Measurements from ENCODE around the gene SGCA. TPM values are rescaled to one million over a fixed set of nuclear protein-coding genes. Genes with fewer than 3 reads are reported as not detected.

SGCA gene
- total and polyA plus RNA-seq, 4 donors = 0.31 to 1.3 (median 1.2) TPM; not detected in 1

GRCh38 chr17:50130559-50131305, 35.1 kb upstream of the SGCA start:
- TF ChIP-seq HNF4G (IDR thresholded peaks at IDR 0.05) (no peak), FOXA2 (IDR thresholded peaks at IDR 0.05) (no peak), GABPA (IDR thresholded peaks at IDR 0.05 in 1 of 2, conservative IDR thresholded peaks at IDR 0.05 in 1 of 2) (no peak), HNF4A (conservative IDR thresholded peaks at IDR 0.05) (no peak), TAF1 (conservative IDR thresholded peaks at IDR 0.05) (no peak)
- Histone ChIP-seq H3K9me3 (ENCODE audit: control insufficient read depth in 4 of 4, low read length in 3 of 4) (no peaks in the 10 kb centered on the region), H3K4me1 (ENCODE audit: control insufficient read depth in 4 of 4, insufficient read depth in 4 of 4, low read length in 3 of 4) (peaks cover 0 to 5% (median 3%) of the 10 kb centered on the region in 4 donors), H3K9ac (ENCODE audit: low read depth in 1 of 2, low read length in 2 of 2) (no peak overlapping the region), H3K36me3 (ENCODE audit: control insufficient read depth in 4 of 4, insufficient read depth in 3 of 4, low read depth in 1 of 4, low read length in 3 of 4) (peaks cover 0 to 5% (median 2%) of the 10 kb centered on the region in 4 donors), H3K27me3 (ENCODE audit: control insufficient read depth in 4 of 4, insufficient read depth in 4 of 4, low read length in 3 of 4) (peaks cover 0 to 6% (median 0%) of the 10 kb centered on the region in 4 donors), H3K4me3 (ENCODE audit: low read depth in 1 of 3, low read length in 3 of 3) (no peak overlapping the region), H3K27ac (ENCODE audit: low read depth in 1 of 2, low read length in 2 of 2) (no peak overlapping the region)
- 55% methylated on average over 19 of the region's 19 CpGs for WGBS
- DNase-seq (ENCODE audit: low spot score) = no peak

DNA sequence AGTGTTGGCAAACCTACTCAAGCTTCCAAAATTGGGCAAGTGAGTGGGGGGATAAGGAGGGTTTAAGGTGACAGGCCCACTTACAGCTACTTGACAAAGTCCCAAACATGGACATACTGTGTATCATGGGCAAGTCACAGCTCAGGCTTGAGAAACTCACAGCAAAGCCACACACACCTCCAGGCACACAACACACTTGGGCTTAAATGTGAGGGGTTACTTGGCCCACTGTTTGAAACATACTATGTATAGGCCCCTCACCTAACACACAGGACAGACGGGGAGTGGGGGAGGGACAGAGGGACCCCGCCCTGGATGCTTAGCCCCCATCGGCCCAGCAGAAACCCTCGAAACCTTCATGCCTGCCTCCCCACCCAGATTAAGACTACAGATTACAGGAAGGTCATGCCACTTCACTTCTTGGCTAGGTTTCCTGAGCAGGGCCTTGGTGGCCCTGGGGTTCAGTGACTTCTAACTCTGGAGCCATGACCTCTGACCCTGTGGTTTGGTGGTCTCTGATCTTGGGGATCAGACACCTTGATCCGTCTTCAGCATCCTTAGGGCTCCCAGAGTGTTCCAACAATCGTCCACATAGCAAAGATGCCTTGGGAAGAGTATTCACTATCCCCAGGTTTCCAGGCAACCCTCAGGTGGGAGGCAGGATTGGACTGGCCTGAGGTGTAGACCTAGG, 33.6 kb upstream of the SGCA start:
- WGBS = 91% methylated on average over 6 of the region's 6 CpGs
- TF ChIP-seq, protein P1, sequence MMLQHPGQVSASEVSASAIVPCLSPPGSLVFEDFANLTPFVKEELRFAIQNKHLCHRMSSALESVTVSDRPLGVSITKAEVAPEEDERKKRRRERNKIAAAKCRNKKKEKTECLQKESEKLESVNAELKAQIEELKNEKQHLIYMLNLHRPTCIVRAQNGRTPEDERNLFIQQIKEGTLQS (IDR thresholded peaks at IDR 0.05) = no peak
- no peak for TF ChIP-seq GABPA (IDR thresholded peaks at IDR 0.05 in 1 of 2, conservative IDR thresholded peaks at IDR 0.05 in 1 of 2)
- Histone ChIP-seq H3K9ac (ENCODE audit: low read depth in 1 of 2, low read length in 2 of 2) (no peak overlapping the region), H3K4me3 (ENCODE audit: low read depth in 1 of 3, low read length in 3 of 3) (no peak overlapping the region), H3K9me3 (ENCODE audit: control insufficient read depth in 4 of 4, low read length in 3 of 4) (no peaks in the 10 kb centered on the region), H3K27me3 (ENCODE audit: control insufficient read depth in 4 of 4, insufficient read depth in 4 of 4, low read length in 3 of 4) (peaks cover 0 to 6% (median 0%) of the 10 kb centered on the region in 4 donors), H3K4me1 (ENCODE audit: control insufficient read depth in 4 of 4, insufficient read depth in 4 of 4, low read length in 3 of 4) (peaks cover 0 to 5% (median 3%) of the 10 kb centered on the region in 4 donors), H3K27ac (ENCODE audit: low read depth in 1 of 2, low read length in 2 of 2) (no peak overlapping the region), H3K36me3 (ENCODE audit: control insufficient read depth in 4 of 4, insufficient read depth in 3 of 4, low read depth in 1 of 4, low read length in 3 of 4) (peaks cover 2 to 17% (median 6%) of the 10 kb centered on the region in 4 donors)
- no peak for DNase-seq (ENCODE audit: low spot score)

DNA sequence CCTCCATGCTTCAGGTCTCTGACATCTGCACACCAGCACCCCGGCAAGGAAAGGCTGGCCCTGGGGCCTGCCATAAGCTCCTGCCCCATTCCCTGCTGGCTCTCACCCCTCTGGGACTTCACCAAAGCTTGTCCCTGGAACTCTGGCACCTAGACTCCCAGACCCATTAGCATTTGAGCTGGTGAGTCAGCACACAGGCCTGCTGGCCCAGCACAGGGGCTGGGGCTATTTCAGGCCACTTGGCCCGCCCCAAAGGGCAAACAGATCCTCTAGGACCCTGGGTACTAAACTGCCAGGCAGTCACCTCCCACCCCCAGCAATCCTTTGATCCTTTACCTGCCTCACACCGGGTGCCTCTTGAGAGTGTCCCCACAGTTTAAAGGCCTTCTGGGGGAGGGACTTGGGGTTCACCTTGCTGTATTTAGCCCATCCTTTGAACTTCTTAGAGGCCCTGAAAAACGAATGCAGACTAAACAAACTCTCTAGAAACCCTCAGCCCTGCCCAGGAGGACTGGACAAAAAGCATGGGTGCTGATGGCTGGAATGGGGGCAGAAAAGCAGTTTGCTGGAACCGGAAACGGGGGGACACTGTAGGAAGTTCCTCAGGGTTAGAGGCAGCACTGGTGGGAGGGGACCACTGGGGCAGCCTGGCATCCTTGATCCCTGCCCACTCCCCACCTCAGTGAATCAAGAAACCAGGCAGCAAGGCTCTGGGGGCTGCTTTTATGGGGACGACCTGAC, 32.6 kb upstream of the SGCA start:
- Histone ChIP-seq H3K27me3 (ENCODE audit: control insufficient read depth in 4 of 4, insufficient read depth in 4 of 4, low read length in 3 of 4) (no peaks in the 10 kb centered on the region), H3K4me3 (ENCODE audit: low read depth in 1 of 3, low read length in 3 of 3) (no peak overlapping the region), H3K9ac (ENCODE audit: low read depth in 1 of 2, low read length in 2 of 2) (no peak overlapping the region), H3K36me3 (ENCODE audit: control insufficient read depth in 4 of 4, insufficient read depth in 3 of 4, low read depth in 1 of 4, low read length in 3 of 4) (peaks cover 4 to 19% (median 9%) of the 10 kb centered on the region in 4 donors), H3K9me3 (ENCODE audit: control insufficient read depth in 4 of 4, low read length in 3 of 4) (no peaks in the 10 kb centered on the region), H3K27ac (ENCODE audit: low read depth in 1 of 2, low read length in 2 of 2) (no peak overlapping the region), H3K4me1 (ENCODE audit: control insufficient read depth in 4 of 4, insufficient read depth in 4 of 4, low read length in 3 of 4) (peaks cover 0 to 5% (median 3%) of the 10 kb centered on the region in 4 donors)
- TF ChIP-seq SP1 (IDR thresholded peaks at IDR 0.05) (no peak), FOXA1 (IDR thresholded peaks at IDR 0.05) (no peak), EGR1 (IDR thresholded peaks at IDR 0.05; ENCODE audit: low read depth in 2 of 2) (no peak), FOXA2 (IDR thresholded peaks at IDR 0.05) (no peak), RXRA (IDR thresholded peaks at IDR 0.05) (peak in 1 of 2 donors; percentile 45), GABPA (IDR thresholded peaks at IDR 0.05 in 1 of 2, conservative IDR thresholded peaks at IDR 0.05 in 1 of 2) (no peak), HNF4A (conservative IDR thresholded peaks at IDR 0.05) (peak in 1 of 2 donors; percentile 14), NR2F2 (IDR thresholded peaks at IDR 0.05) (no peak)
- TF ChIP-seq, protein P2, sequence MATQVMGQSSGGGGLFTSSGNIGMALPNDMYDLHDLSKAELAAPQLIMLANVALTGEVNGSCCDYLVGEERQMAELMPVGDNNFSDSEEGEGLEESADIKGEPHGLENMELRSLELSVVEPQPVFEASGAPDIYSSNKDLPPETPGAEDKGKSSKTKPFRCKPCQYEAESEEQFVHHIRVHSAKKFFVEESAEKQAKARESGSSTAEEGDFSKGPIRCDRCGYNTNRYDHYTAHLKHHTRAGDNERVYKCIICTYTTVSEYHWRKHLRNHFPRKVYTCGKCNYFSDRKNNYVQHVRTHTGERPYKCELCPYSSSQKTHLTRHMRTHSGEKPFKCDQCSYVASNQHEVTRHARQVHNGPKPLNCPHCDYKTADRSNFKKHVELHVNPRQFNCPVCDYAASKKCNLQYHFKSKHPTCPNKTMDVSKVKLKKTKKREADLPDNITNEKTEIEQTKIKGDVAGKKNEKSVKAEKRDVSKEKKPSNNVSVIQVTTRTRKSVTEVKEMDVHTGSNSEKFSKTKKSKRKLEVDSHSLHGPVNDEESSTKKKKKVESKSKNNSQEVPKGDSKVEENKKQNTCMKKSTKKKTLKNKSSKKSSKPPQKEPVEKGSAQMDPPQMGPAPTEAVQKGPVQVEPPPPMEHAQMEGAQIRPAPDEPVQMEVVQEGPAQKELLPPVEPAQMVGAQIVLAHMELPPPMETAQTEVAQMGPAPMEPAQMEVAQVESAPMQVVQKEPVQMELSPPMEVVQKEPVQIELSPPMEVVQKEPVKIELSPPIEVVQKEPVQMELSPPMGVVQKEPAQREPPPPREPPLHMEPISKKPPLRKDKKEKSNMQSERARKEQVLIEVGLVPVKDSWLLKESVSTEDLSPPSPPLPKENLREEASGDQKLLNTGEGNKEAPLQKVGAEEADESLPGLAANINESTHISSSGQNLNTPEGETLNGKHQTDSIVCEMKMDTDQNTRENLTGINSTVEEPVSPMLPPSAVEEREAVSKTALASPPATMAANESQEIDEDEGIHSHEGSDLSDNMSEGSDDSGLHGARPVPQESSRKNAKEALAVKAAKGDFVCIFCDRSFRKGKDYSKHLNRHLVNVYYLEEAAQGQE (IDR thresholded peaks at IDR 0.05) = no peak
- TF ChIP-seq, protein P1 (IDR thresholded peaks at IDR 0.05) = no peak
- no peak for DNase-seq (ENCODE audit: low spot score)
- WGBS = 60% methylated on average over 7 of the region's 7 CpGs

Data from liver (tissue), 9 donors.